ENCODE data around the gene CHST8. TPM values are rescaled to one million over a fixed set of nuclear protein-coding genes. Genes with fewer than 3 reads are reported as not detected.

The CHST8 gene
- total RNA-seq, 2 donors from 2014 or later = 1.6 to 3.8 TPM

DNA sequence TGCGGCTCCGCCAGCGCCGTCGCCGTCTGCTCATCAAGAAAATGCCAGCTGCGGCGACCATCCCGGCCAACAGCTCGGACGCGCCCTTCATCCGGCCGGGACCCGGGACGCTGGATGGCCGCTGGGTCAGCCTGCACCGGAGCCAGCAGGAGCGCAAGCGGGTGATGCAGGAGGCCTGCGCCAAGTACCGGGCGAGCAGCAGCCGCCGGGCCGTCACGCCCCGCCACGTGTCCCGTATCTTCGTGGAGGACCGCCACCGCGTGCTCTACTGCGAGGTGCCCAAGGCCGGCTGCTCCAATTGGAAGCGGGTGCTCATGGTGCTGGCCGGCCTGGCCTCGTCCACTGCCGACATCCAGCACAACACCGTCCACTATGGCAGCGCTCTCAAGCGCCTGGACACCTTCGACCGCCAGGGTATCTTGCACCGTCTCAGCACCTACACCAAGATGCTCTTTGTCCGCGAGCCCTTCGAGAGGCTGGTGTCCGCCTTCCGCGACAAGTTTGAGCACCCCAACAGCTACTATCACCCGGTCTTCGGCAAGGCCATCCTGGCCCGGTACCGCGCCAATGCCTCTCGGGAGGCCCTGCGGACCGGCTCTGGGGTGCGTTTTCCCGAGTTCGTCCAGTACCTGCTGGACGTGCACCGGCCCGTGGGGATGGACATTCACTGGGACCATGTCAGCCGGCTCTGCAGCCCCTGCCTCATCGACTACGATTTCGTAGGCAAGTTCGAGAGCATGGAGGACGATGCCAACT is 150.5 kb downstream of the CHST8 start:
- H3K4me1 Mint-ChIP-seq = no peaks in the 10 kb centered on the region
- no peak overlapping the region for H3K4me3 Mint-ChIP-seq
- no peak for TF ChIP-seq CTCF (conservative IDR thresholded peaks at IDR 0.05)
- H3K27ac ChIP-seq (ENCODE audit: low read depth, low read length) = no peak overlapping the region
- H3K9ac ChIP-seq (ENCODE audit: extremely low read depth, low read length, poor library complexity, severe bottlenecking) = no peak overlapping the region
- no peak for DNase-seq
- H3K27ac Mint-ChIP-seq = no peak overlapping the region
- no peaks in the 10 kb centered on the region for H3K27me3 Mint-ChIP-seq (ENCODE audit: insufficient read depth)
- no peaks in the 10 kb centered on the region for H3K4me1 ChIP-seq (ENCODE audit: control insufficient read depth, insufficient read depth, low read length)
- H3K36me3 Mint-ChIP-seq (ENCODE audit: low read depth) = no peaks in the 10 kb centered on the region
- no peak overlapping the region for H3K4me3 ChIP-seq (ENCODE audit: low read length)
- no peaks in the 10 kb centered on the region for H3K27me3 ChIP-seq (ENCODE audit: control insufficient read depth, insufficient read depth, low read length, poor library complexity, severe bottlenecking)
- H3K9me3 ChIP-seq (ENCODE audit: control insufficient read depth, low read length) = no peaks in the 10 kb centered on the region
- no peaks in the 10 kb centered on the region for H3K9me3 Mint-ChIP-seq
- H3K36me3 ChIP-seq (ENCODE audit: control insufficient read depth, insufficient read depth, low read length) = no peaks in the 10 kb centered on the region
- 95 to 96% methylated on average over 57 to 72 of the region's 72 CpGs for WGBS, 2 experiments (ENCODE audit: insufficient coverage in 1 of 2, insufficient read length in 1 of 2)

- no peak overlapping the region for H3K27ac ChIP-seq (ENCODE audit: low read depth, low read length)
- H3K36me3 Mint-ChIP-seq (ENCODE audit: low read depth) = no peaks in the 10 kb centered on the region
- no peak for TF ChIP-seq CTCF (conservative IDR thresholded peaks at IDR 0.05)
- H3K27me3 ChIP-seq (ENCODE audit: control insufficient read depth, insufficient read depth, low read length, poor library complexity, severe bottlenecking) = no peaks in the 10 kb centered on the region
- H3K9me3 Mint-ChIP-seq = no peaks in the 10 kb centered on the region
- no peaks in the 10 kb centered on the region for H3K4me1 ChIP-seq (ENCODE audit: control insufficient read depth, insufficient read depth, low read length)
- no peak overlapping the region for H3K9ac ChIP-seq (ENCODE audit: extremely low read depth, low read length, poor library complexity, severe bottlenecking)
- H3K4me1 Mint-ChIP-seq = no peaks in the 10 kb centered on the region
- 94 to 100% methylated on average over 15 to 23 of the region's 23 CpGs for WGBS, 2 experiments (ENCODE audit: insufficient coverage in 1 of 2, insufficient read length in 1 of 2)
- no peaks in the 10 kb centered on the region for H3K9me3 ChIP-seq (ENCODE audit: control insufficient read depth, low read length)
- H3K27me3 Mint-ChIP-seq (ENCODE audit: insufficient read depth) = no peaks in the 10 kb centered on the region
- no peak overlapping the region for H3K4me3 Mint-ChIP-seq
- H3K4me3 ChIP-seq (ENCODE audit: low read length) = no peak overlapping the region
- H3K36me3 ChIP-seq (ENCODE audit: control insufficient read depth, insufficient read depth, low read length) = no peaks in the 10 kb centered on the region
- H3K27ac Mint-ChIP-seq = no peak overlapping the region
- no peak for DNase-seq
These were observed 151.1 kb downstream of the CHST8 start for GRCh38 chr19:33772858-33773180.

DNA sequence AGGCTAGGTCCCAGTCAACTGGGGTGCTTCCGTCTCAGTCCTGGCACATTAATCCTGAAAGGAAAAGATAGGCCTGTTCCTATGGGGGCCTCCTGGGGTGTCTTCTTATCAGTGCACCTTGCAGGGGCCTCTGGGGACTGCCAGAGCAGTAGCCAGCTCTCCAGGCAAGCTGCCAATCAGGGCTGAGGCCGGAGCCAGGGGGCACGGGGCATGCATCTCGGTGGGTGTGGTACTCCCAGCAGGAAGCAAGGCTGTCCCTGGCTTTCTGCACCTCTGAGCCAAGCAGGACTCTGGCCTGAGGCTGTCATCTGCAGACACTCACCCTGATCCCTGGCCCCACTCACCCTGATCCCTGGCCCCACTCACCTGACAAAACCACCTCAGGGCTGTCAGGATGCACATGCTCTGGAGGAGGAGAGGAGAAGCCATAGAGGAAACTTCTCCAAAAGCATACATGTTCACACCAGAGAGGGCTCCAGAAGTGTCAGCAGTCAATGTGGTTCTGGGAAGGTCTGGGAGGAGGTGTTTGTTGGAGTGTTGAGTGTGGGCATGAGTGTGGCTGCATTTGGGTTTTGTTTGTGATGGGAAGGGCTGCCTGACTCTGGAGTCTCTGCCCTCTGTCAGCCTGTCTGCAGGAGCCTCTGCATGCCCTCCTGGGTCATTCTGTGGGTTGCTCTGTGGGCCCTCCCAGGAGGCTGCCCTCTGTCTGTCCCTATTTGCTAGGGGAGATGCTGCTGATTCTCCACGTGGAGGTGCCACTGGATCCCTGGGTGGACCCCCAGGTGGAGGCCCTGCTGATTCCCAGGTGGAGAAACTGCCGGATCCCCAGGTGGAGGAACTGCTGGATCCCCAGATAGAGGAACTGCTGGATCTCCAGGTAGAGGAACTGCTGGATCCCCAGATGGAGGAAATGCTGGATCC is 152.2 kb downstream of the CHST8 start:
- no peak overlapping the region for H3K4me3 ChIP-seq (ENCODE audit: low read length)
- H3K27me3 Mint-ChIP-seq (ENCODE audit: insufficient read depth) = peaks cover 3% of the 10 kb centered on the region
- H3K4me1 ChIP-seq (ENCODE audit: control insufficient read depth, insufficient read depth, low read length) = no peaks in the 10 kb centered on the region
- 65 to 80% methylated on average over 4 to 6 of the region's 6 CpGs for WGBS, 2 experiments (ENCODE audit: insufficient coverage in 1 of 2, insufficient read length in 1 of 2)
- TF ChIP-seq CTCF (conservative IDR thresholded peaks at IDR 0.05) = no peak
- H3K9me3 Mint-ChIP-seq = no peaks in the 10 kb centered on the region
- no peaks in the 10 kb centered on the region for H3K36me3 ChIP-seq (ENCODE audit: control insufficient read depth, insufficient read depth, low read length)
- H3K27ac Mint-ChIP-seq = no peak overlapping the region
- DNase-seq = no peak
- no peaks in the 10 kb centered on the region for H3K9me3 ChIP-seq (ENCODE audit: control insufficient read depth, low read length)
- peaks cover 7% of the 10 kb centered on the region for H3K4me1 Mint-ChIP-seq
- H3K36me3 Mint-ChIP-seq (ENCODE audit: low read depth) = no peaks in the 10 kb centered on the region
- H3K27ac ChIP-seq (ENCODE audit: low read depth, low read length) = no peak overlapping the region
- no peaks in the 10 kb centered on the region for H3K27me3 ChIP-seq (ENCODE audit: control insufficient read depth, insufficient read depth, low read length, poor library complexity, severe bottlenecking)
- H3K4me3 Mint-ChIP-seq = no peak overlapping the region
- H3K9ac ChIP-seq (ENCODE audit: extremely low read depth, low read length, poor library complexity, severe bottlenecking) = no peak overlapping the region

All from endodermal cell (in vitro differentiated cells).